Psoas muscle (tissue), 8 donors: ENCODE results near the gene ARHGEF17. TPM values are rescaled to one million over a fixed set of nuclear protein-coding genes. Genes with fewer than 3 reads are reported as not detected.

Source experiments
- ATAC-seq, 4 donors: fragments of 200-7000 bp; cut with Tn5 transposase; one replicate each; pipeline ENCODE4 v1.9.1; 2020; ENCODE audit warnings: moderate library complexity in 3 of 4, mild to moderate bottlenecking in 2 of 4
- DNase-seq, 2 donors: peaks; one replicate each; pipeline ENCODE4 v3.0.0-alpha.2; 2020
- H3K27ac ChIP-seq: fragments of 200-600 bp; one replicate; pipeline ENCODE4 v1.8.0; 2022
- H3K27me3 ChIP-seq, 3 donors: fragments of 200-600 bp in 1 of 3; one replicate each; pipeline versions ENCODE4 v1.6.1 to v1.8.0; 2013 to 2022; ENCODE audit warnings: low read length in 2 of 3, mild to moderate bottlenecking in 2 of 3, moderate library complexity in 1 of 3; ENCODE audit not compliant: insufficient read depth in 3 of 3
- H3K36me3 ChIP-seq, 2 donors: fragments of 200-600 bp in 1 of 2; one replicate each; pipeline versions ENCODE4 v1.6.1 to v1.8.0; 2013 to 2022; ENCODE audit warnings: low read depth in 1 of 2, mild to moderate bottlenecking in 1 of 2, moderate library complexity in 1 of 2; ENCODE audit not compliant: insufficient read depth in 1 of 2
- H3K4me1 ChIP-seq: fragments of 200-600 bp; one replicate; pipeline ENCODE4 v1.8.0; 2022
- H3K4me3 ChIP-seq: fragments of 200-600 bp; one replicate; pipeline ENCODE4 v1.8.0; 2022; ENCODE audit warnings: mild to moderate bottlenecking
- H3K9me3 ChIP-seq: fragments of 200-600 bp; one replicate; pipeline ENCODE4 v1.8.0; 2022
- CTCF ChIP-seq: fragments of 200-600 bp; IDR thresholded peaks from one replicate; pipeline ENCODE4 v1.8.0; 2022; ENCODE audit warnings: antibody characterized with exemption
- WGBS, 3 donors: extraction: QIAGEN DNeasy Blood & Tissue Kit; methylation state at CpG; one replicate each; pipeline versions ENCODE4 v1.1.6 to v1.1.7; 2013; 5-methylcytosine and 5-hydroxymethylcytosine counted together
- intact Hi-C, 2 donors: fragments of 100-400 bp; cut with DNase I; formaldehyde crosslinking; loops; one replicate each; pipeline versions ENCODE4 v1.11.0 to v1.14.2; 2022
- polyA plus RNA-seq, 3 donors: library from polyadenylated mRNA; stranded (reverse); fragments of 200-250 nt; gene quantifications; one replicate each; pipeline ENCODE4 v1.2.3, GENCODE V29; 2013
- total RNA-seq, 4 donors: library from RNA; stranded (reverse); fragmentation: NEBNext Ultra II Directional in 2 of 4; extraction: Animal tissue kit (Norgen Biotek cat#: 25700) in 2 of 4; gene quantifications; one replicate each; pipeline versions ENCODE4 v1.2.1 to v1.2.4, GENCODE V29; 2021 to 2023
- donor health status: healthy with polysubstance abuse.
- donor health status: DM: no; HTN: no; CAD: no; lungs with moderate emphysema.
- donor health status: Bipolar disorder and iron deficiency.
- donor health status: healthy.
- donor health status: DM: yes; HTN: yes; CAD: no.
- donor health status: DM: no; HTN: no; CAD: no.
- donor health status: DM: no; HTN: no; CAD: no.
- donor health status: DM: yes; HTN: yes; CAD: no.

Gene ARHGEF17
- total and polyA plus RNA-seq, 7 donors = 5.7 to 38.4 (median 10.8) TPM

- intact Hi-C loops = no loop called here
- Histone ChIP-seq H3K9me3 (no peaks in the 10 kb centered on the region), H3K27me3 (no peaks in the 10 kb centered on the region), H3K4me1 (peaks cover 76% of the 10 kb centered on the region), H3K4me3 (peak overlapping the region; percentile 2), H3K27ac (peak overlapping the region; percentile 97), H3K36me3 (no peaks in the 10 kb centered on the region)
- ATAC-seq (peak; percentile 17 to 45 (median 30)), DNase-seq (no peak)
- WGBS, 3 donors = 49 to 74% (median 60%) methylated on average over 4 of the region's 4 CpGs
- peak; percentile 11 for TF ChIP-seq CTCF
Observed at GRCh38 chr11:73380897-73381410, 72.9 kb downstream of the ARHGEF17 start.

- intact Hi-C loops = no loop called here
- Histone ChIP-seq H3K9me3 (no peaks in the 10 kb centered on the region), H3K4me3 (no peak overlapping the region), H3K4me1 (peaks cover 83% of the 10 kb centered on the region), H3K27ac (peak overlapping the region; percentile 97), H3K36me3 (no peaks in the 10 kb centered on the region), H3K27me3 (no peaks in the 10 kb centered on the region)
- ATAC-seq (peak; percentile 18 to 56 (median 54)), DNase-seq (peak in 1 of 2 donors; percentile 65)
- TF ChIP-seq CTCF = no peak
- WGBS, 3 donors = 31 to 63% (median 37%) methylated on average over 6 of the region's 6 CpGs
Observed at GRCh38 chr11:73381589-73381988, 73.5 kb downstream of the ARHGEF17 start.

GRCh38 chr11:73382183-73382582 lies 74.1 kb downstream of the ARHGEF17 start:
- Histone ChIP-seq H3K4me3 (no peak overlapping the region), H3K9me3 (no peaks in the 10 kb centered on the region), H3K36me3 (no peaks in the 10 kb centered on the region), H3K27ac (peak overlapping the region; percentile 97), H3K4me1 (peaks cover 88% of the 10 kb centered on the region), H3K27me3 (no peaks in the 10 kb centered on the region)
- no peak for TF ChIP-seq CTCF
- no peak for DNase-seq
- ATAC-seq = no peak
- 74 to 92% (median 81%) methylated on average over 7 of the region's 7 CpGs for WGBS, 3 donors
- intact Hi-C loops = no loop called here

GRCh38 chr11:73382747-73383146 lies 74.7 kb downstream of the ARHGEF17 start:
- no peaks in the 10 kb centered on the region for H3K9me3 ChIP-seq
- H3K27ac ChIP-seq = peak overlapping the region; percentile 97
- H3K4me1 ChIP-seq = peaks cover 92% of the 10 kb centered on the region
- intact Hi-C loops = no loop called here
- 69 to 76% (median 70%) methylated on average over 3 of the region's 3 CpGs for WGBS, 3 donors
- ATAC-seq (no peak), DNase-seq (no peak)
- H3K4me3 ChIP-seq = no peak overlapping the region
- no peaks in the 10 kb centered on the region for H3K27me3 ChIP-seq
- TF ChIP-seq CTCF = no peak
- no peaks in the 10 kb centered on the region for H3K36me3 ChIP-seq
